ENCODE measurements around the gene KLC1. TPM values are rescaled to one million over a fixed set of nuclear protein-coding genes. Genes with fewer than 3 reads are reported as not detected.

KLC1 gene
- total and polyA plus RNA-seq, 10 of the 15 experiments (the other 5 are each of a cell fraction or from before 2014, with no cell fraction given), result 5.5 to 137 (median 76.1) TPM

- no peaks in the 10 kb centered on the region for H3K27me3 ChIP-seq (replicated peaks in 1 of 2; ENCODE audit: control insufficient read depth in 2 of 2, insufficient read depth in 2 of 2, low read length in 1 of 2)
- peak overlapping the region; percentile 6; the same call in 1 of the 2 replicates for H3K27ac ChIP-seq (ENCODE audit: control insufficient read depth, insufficient read depth)
- RAD21 ChIA-PET (ENCODE audit: unreplicated experiment), result interaction anchor here (2.4 kb wide), 1 partner anchor 24 kb away, joined by 9 read pairs; no protein-coding TSS in a partner anchor
- H3K4me1 ChIP-seq (ENCODE audit: control insufficient read depth, insufficient read depth, low read length), result 0 out of 2 replicates have a peak, but pooled peaks cover 4% of the 10 kb centered on the region
- CTCF ChIA-PET, result interaction anchor here (1.1 kb wide), 1 partner anchor 11 kb away, joined by 5 read pairs; no protein-coding TSS in a partner anchor
- WGBS (ENCODE audit: insufficient coverage, insufficient replicate concordance, low lambda C conversion rate, missing lambda C conversion rate), result 75% methylated on average over 18 of the region's 18 CpGs
- intact Hi-C loops (cut with micrococcal nuclease; ENCODE audit: unreplicated experiment), result no loop called here
- peaks cover 42% of the 10 kb centered on the region for H3K79me2 ChIP-seq (ENCODE audit: control insufficient read depth, insufficient read depth, low read length)
- no peak for FAIRE-seq
- no peak overlapping the region for H2AFZ ChIP-seq (ENCODE audit: control insufficient read depth, low read depth, low read length)
- DNase-seq (ENCODE audit: low read depth, low spot score), result no peak
- in situ Hi-C loops (cut with MboI), result no loop called here
- no peaks in the 10 kb centered on the region for H4K20me1 ChIP-seq (ENCODE audit: control insufficient read depth, insufficient read depth)
- H3K36me3 ChIP-seq (ENCODE audit: control insufficient read depth in 2 of 2, insufficient read depth in 2 of 2, low read length in 1 of 2), result peaks cover 1 to 9% of the 10 kb centered on the region in 2 experiments; a peak in 2 of 4 replicates
- peak overlapping the region; percentile 71 for H3K4me3 ChIP-seq
- peak overlapping the region; percentile 85 for H3K4me2 ChIP-seq (ENCODE audit: control insufficient read depth, insufficient read depth)
- no TSS peak for BruUV-seq (replicated peaks)
- SMC1A ChIA-PET (ENCODE audit: uncharacterized antibody, unreplicated experiment), result interaction anchor here (0.6 to 1.4 kb wide), 2 partner anchors 20 to 47 kb away, joined by 4 read pairs; no protein-coding TSS in a partner anchor
- H3K9me3 ChIP-seq (replicated peaks; ENCODE audit: control insufficient read depth, insufficient read depth, low read length), result no peaks in the 10 kb centered on the region
- peak overlapping the region; percentile 88 for H3K9ac ChIP-seq (ENCODE audit: control insufficient read depth, insufficient read depth, low read length)
- POLR2A ChIA-PET, result no interaction called here
- no peak for ATAC-seq
- no peak for TF ChIP-seq IRF4 (IDR thresholded peaks at IDR 0.05; ENCODE audit: low read depth, low read length)
- TF ChIP-seq RFX5 (IDR thresholded peaks at IDR 0.05; ENCODE audit: low read depth, low read length), result peak; percentile 37; the same call in 1 of the 2 replicates
- no peak for TF ChIP-seq TARDBP (IDR thresholded peaks at IDR 0.05; ENCODE audit: borderline replicate concordance)
- TF ChIP-seq POLR2A (IDR thresholded peaks at IDR 0.05; ENCODE audit: low read depth, low read length), result peak; percentile 52
- TF ChIP-seq MXI1 (IDR thresholded peaks at IDR 0.05; ENCODE audit: low read depth, low read length), result no peak
- TF ChIP-seq BCLAF1 (IDR thresholded peaks at IDR 0.05), result no peak
- no peak for TF ChIP-seq ZZZ3 (IDR thresholded peaks at IDR 0.05; ENCODE audit: control insufficient read depth, insufficient read length, low read depth)
- TF ChIP-seq MEF2B (IDR thresholded peaks at IDR 0.05; ENCODE audit: partially characterized antibody, poor library complexity, severe bottlenecking), result no peak
- TF ChIP-seq NKRF (conservative IDR thresholded peaks at IDR 0.05), result no peak
- no peak for TF ChIP-seq USF2 (IDR thresholded peaks at IDR 0.05; ENCODE audit: borderline replicate concordance, low read depth, low read length)
- TF ChIP-seq IRF5 (IDR thresholded peaks at IDR 0.05; ENCODE audit: borderline replicate concordance), result no peak
Measured at GRCh38 chr14:103713304-103714062, 84.5 kb downstream of the KLC1 start.

All from GM12878 (cell line).